IMR-90 (cell line): ENCODE measurements around the gene TUBB2B. TPM values are rescaled to one million over a fixed set of nuclear protein-coding genes. Genes with fewer than 3 reads are reported as not detected.

Source experiments
- ATAC-seq: fragments of 200-7000 bp; cut with Tn5 transposase; 2 replicates; pipeline ENCODE4 v1.9.1; 2020; ENCODE audit warnings: low read depth, mild to moderate bottlenecking, moderate library complexity
- BruUV-seq: library from RNA; stranded (reverse); fragments of 400-500 nt; replicated peaks from 2 replicates; lab custom pipeline; 2021; lab: Mats Ljungman, UMichigan
- CTCF ChIA-PET: fragments of 300-600 bp; formaldehyde crosslinking; extraction: SDS; loops from one replicate; lab custom pipeline; 2021; ENCODE audit warnings: antibody characterized with exemption; lab: Yijun Ruan, JAX
- POLR2A ChIA-PET: fragments of 300-600 bp; sonication (Branson Sonifier 250); formaldehyde crosslinking; loops from one replicate; lab custom pipeline; 2022; ENCODE audit warnings: antibody characterized with exemption; ENCODE audit not compliant: unreplicated experiment; lab: Charles Lee
- DNase-seq: peaks from one replicate; pipeline ENCODE4 v3.0.0; 2013
- H2AFZ ChIP-seq: replicated peaks from 2 replicates; pipeline ENCODE3; 2013; ENCODE audit warnings: low read length, mild to moderate bottlenecking; ENCODE audit not compliant: poor library complexity
- H2AK5ac ChIP-seq: 2 replicates; pipeline ENCODE4 v1.6.1; 2013; ENCODE audit warnings: low read depth, low read length, inconsistent platforms
- H2AK9ac ChIP-seq: replicated peaks from 2 replicates; pipeline ENCODE3; 2013; ENCODE audit warnings: mild to moderate bottlenecking, low read depth, low read length, moderate library complexity; ENCODE audit not compliant: poor library complexity
- H2BK120ac ChIP-seq: 2 replicates; pipeline ENCODE4 v1.6.1; 2013; ENCODE audit warnings: low read depth, low read length, inconsistent platforms
- H2BK15ac ChIP-seq: 3 replicates; pipeline ENCODE4 v1.6.1; 2013; ENCODE audit warnings: low read depth, low read length, inconsistent platforms
- H2BK20ac ChIP-seq: 2 replicates; pipeline ENCODE4 v1.6.1; 2013; ENCODE audit warnings: low read depth, mild to moderate bottlenecking, inconsistent platforms, low read length, moderate library complexity
- H2BK5ac ChIP-seq: 2 replicates; pipeline ENCODE4 v1.6.1; 2013; ENCODE audit warnings: mild to moderate bottlenecking, low read depth, low read length, inconsistent platforms; ENCODE audit not compliant: poor library complexity, severe bottlenecking
- H3K14ac ChIP-seq: replicated peaks from 2 replicates; pipeline ENCODE4 v1.6.1; 2013; ENCODE audit warnings: low read depth, low read length, inconsistent platforms
- H3K18ac ChIP-seq: 2 replicates; pipeline ENCODE4 v1.6.1; 2013; ENCODE audit warnings: low read depth, low read length, control low read depth
- H3K23ac ChIP-seq: 2 replicates; pipeline ENCODE4 v1.6.1; 2013; ENCODE audit warnings: low read depth, low read length, inconsistent platforms
- H3K27ac ChIP-seq: 2 replicates; pipeline ENCODE4 v1.5.1; 2013; ENCODE audit warnings: mild to moderate bottlenecking, control low read depth, low read length; ENCODE audit not compliant: insufficient read depth
- H3K27me3 ChIP-seq: 2 replicates; pipeline ENCODE4 v1.6.1; 2013; ENCODE audit warnings: low read length; ENCODE audit not compliant: control insufficient read depth, insufficient read depth
- H3K36me3 ChIP-seq: 2 replicates; pipeline ENCODE4 v1.6.1; 2013; ENCODE audit warnings: low read length, mixed read lengths; ENCODE audit not compliant: control insufficient read depth, insufficient read depth
- H3K4ac ChIP-seq: 2 replicates; pipeline ENCODE4 v1.6.1; 2013; ENCODE audit warnings: low read depth, low read length, inconsistent platforms
- H3K4me1 ChIP-seq: 2 replicates; pipeline ENCODE4 v1.6.1; 2013; ENCODE audit warnings: low read length, mixed read lengths; ENCODE audit not compliant: control insufficient read depth, insufficient read depth
- H3K4me2 ChIP-seq: 2 replicates; pipeline ENCODE4 v1.6.1; 2013; ENCODE audit warnings: low read depth, mild to moderate bottlenecking, control low read depth, low read length, moderate library complexity
- H3K4me3 ChIP-seq: 2 replicates; pipeline ENCODE4 v1.5.1; 2013; ENCODE audit warnings: low read depth, mild to moderate bottlenecking, control low read depth, low read length, moderate library complexity; ENCODE audit not compliant: insufficient read depth
- H3K56ac ChIP-seq: 2 replicates; pipeline ENCODE4 v1.6.1; 2013; ENCODE audit warnings: low read length, inconsistent platforms; ENCODE audit not compliant: insufficient read depth; ENCODE audit errors: extremely low read depth
- H3K79me1 ChIP-seq, 2 experiments: 2 replicates each; pipeline ENCODE4 v1.6.1; 2013; ENCODE audit warnings: low read length in 2 of 2, inconsistent platforms in 1 of 2, low read depth in 1 of 2
- H3K9ac ChIP-seq: 2 replicates; pipeline ENCODE4 v1.6.1; 2013; ENCODE audit warnings: low read depth, low read length, control low read depth
- H3K9me1 ChIP-seq: 2 replicates; pipeline ENCODE4 v1.6.1; 2013; ENCODE audit warnings: low read length, inconsistent platforms; ENCODE audit not compliant: insufficient read depth
- H3K9me3 ChIP-seq: 2 replicates; pipeline ENCODE4 v1.6.1; 2013; ENCODE audit warnings: low read length; ENCODE audit not compliant: control insufficient read depth, insufficient read depth
- H4K20me1 ChIP-seq: 2 replicates; pipeline ENCODE4 v1.6.1; 2013; ENCODE audit warnings: low read length, inconsistent platforms; ENCODE audit not compliant: insufficient read depth
- H4K5ac ChIP-seq: 2 replicates; pipeline ENCODE4 v1.6.1; 2013; ENCODE audit warnings: mild to moderate bottlenecking, low read depth, low read length, control low read depth
- H4K8ac ChIP-seq, 2 experiments: 2 replicates each; pipeline ENCODE4 v1.6.1; 2013; ENCODE audit warnings: low read depth in 2 of 2, low read length in 2 of 2, control low read depth in 1 of 2, inconsistent platforms in 1 of 2
- H4K91ac ChIP-seq: 2 replicates; pipeline ENCODE4 v1.6.1; 2013; ENCODE audit warnings: low read depth, low read length, inconsistent platforms; ENCODE audit not compliant: insufficient read depth
- CEBPB ChIP-seq: IDR thresholded peaks from 2 replicates; pipeline ENCODE4 v1.6.1; 2012; ENCODE audit warnings: low read depth, low read length, improper control_type of control experiment
- MXI1 ChIP-seq: IDR thresholded peaks from 2 replicates; pipeline ENCODE4 v1.6.1; 2012; ENCODE audit warnings: low read depth, mild to moderate bottlenecking, low read length, moderate library complexity, borderline replicate concordance
- SMC3 ChIP-seq: fragments of 150-350 bp; IDR thresholded peaks from 2 replicates; pipeline ENCODE4 v1.6.1; 2016; ENCODE audit warnings: low read depth, mild to moderate bottlenecking, antibody characterized with exemption, low read length, moderate library complexity
- WGBS, 2 experiments: methylation state at CpG; one replicate each; pipeline versions ENCODE4 v1.1.5 to v1.1.7; 2013; ENCODE audit warnings: missing lambda C conversion rate in 2 of 2; ENCODE audit not compliant: insufficient read length in 1 of 2; ENCODE audit errors: extremely low coverage in 2 of 2; 5-methylcytosine and 5-hydroxymethylcytosine counted together
- dilution Hi-C: fragments of 300-500 bp; cut with HindIII; formaldehyde crosslinking; loops from one replicate; pipeline ENCODE4 v1.14.3; 2018; ENCODE audit warnings: low sequenced_read_pairs; ENCODE audit not compliant: unreplicated experiment
- in situ Hi-C: fragments of 300-500 bp; cut with MboI; formaldehyde crosslinking; loops from 3 replicates; pipeline ENCODE4 v1.14.3; 2019; ENCODE audit warnings: low sequenced_read_pairs, inconsistent platforms, mixed read lengths
- intact Hi-C: fragments of 100-400 bp; cut with micrococcal nuclease; formaldehyde crosslinking; loops from 2 replicates; pipeline ENCODE4 v1.10.0; 2022
- polyA plus RNA-seq, 3 experiments: library from polyadenylated mRNA; depleted of rRNA; stranded (reverse); fragments of >200 nt; gene quantifications; 2 replicates each; pipeline ENCODE4 v1.2.3, GENCODE V29; 2012; ENCODE audit warnings: low replicate concordance in 1 of 3
- total RNA-seq: library from RNA; depleted of rRNA; stranded (reverse); fragments of >200 nt; gene quantifications from 2 replicates; pipeline ENCODE4 v1.2.3, GENCODE V29; 2012

TUBB2B gene
- total and polyA plus RNA-seq, 2 of the 4 experiments (the other 2 are of a cell fraction) = 13.6 to 21.1 TPM

DNA sequence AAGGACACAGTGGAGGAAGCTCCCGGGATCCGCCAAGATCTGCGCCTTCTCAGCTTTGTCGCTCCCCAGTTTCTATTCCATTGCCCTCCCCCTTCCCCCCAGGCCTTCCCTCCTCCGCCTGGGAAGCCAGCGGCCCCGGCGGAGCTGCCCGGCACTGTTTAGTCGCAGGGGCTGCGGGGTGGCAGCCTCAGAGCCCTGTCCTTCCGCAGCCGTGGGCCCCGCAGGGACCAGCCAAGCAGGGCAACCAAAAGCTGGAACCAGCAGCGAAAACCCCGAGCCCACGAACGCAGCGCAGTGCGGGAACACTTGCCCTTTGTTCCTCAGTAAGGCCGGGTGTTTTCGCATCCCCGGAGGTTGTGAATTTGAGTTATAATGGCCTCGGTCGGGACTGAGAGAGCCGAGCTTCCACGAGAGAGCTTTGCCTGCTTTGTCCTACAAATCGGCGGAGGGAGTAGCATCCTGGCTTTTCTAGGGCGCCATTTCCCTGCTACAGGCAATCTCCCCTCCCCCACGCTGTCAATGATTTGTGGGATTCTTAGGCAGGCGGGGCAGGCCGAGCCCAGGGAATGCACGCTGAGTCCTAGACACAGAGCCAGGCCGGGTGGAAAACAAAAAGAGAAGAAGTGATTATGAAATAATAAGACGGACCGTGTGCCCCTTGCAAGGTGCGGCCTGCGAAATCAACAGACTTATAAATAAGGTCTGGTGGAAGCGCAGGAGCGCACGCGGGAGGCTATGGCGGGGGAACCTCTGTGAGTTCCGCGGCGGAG lies 4.0 kb upstream of the TUBB2B start:
- no peaks in the 10 kb centered on the region for H3K79me1 ChIP-seq
- H3K9me3 ChIP-seq = peaks cover 2% of the 10 kb centered on the region; the same call in 1 of the 2 replicates
- H2BK120ac ChIP-seq = peak overlapping the region; percentile 72
- peak overlapping the region; percentile 88 for H4K91ac ChIP-seq
- H3K27me3 ChIP-seq = peaks cover 43% of the 10 kb centered on the region
- H2BK20ac ChIP-seq = no peak overlapping the region
- dilution Hi-C loops (no loop called here), intact Hi-C loops (loop anchor here (1.0 kb wide), 1 partner anchor 16 kb away; no protein-coding TSS in a partner anchor), in situ Hi-C loops (no loop called here)
- peaks cover 3% of the 10 kb centered on the region; the same call in 1 of the 2 replicates for H3K4me1 ChIP-seq
- peak overlapping the region; percentile 76 for H3K27ac ChIP-seq
- H3K18ac ChIP-seq = peak overlapping the region; percentile 55
- H3K9me1 ChIP-seq = peaks cover 1% of the 10 kb centered on the region; the same call in 1 of the 2 replicates
- peak overlapping the region; percentile 59 for H2BK5ac ChIP-seq
- peak overlapping the region; percentile 13 for H2AK9ac ChIP-seq
- H4K5ac ChIP-seq = peak overlapping the region; percentile 74
- peak overlapping the region; percentile 72 for H3K14ac ChIP-seq
- BruUV-seq = no TSS peak
- no peak overlapping the region for H2AK5ac ChIP-seq
- H2BK15ac ChIP-seq = peak overlapping the region; percentile 56; the same call in 1 of the 3 replicates
- peak overlapping the region; percentile 76 for H3K9ac ChIP-seq
- 5% methylated on average over 15 of the region's 47 CpGs; no CpG with 5 or more reads in 1 of the 2 experiments for WGBS, 2 experiments
- H3K4me2 ChIP-seq = peak overlapping the region; percentile 89
- peak; percentile 74 for DNase-seq
- POLR2A ChIA-PET = interaction anchor here (1.5 kb wide), 1 partner anchor 15 kb away, joined by 4 read pairs; no protein-coding TSS in a partner anchor
- peak; percentile 85 for ATAC-seq
- H3K23ac ChIP-seq = peak overlapping the region; percentile 57; the same call in 1 of the 2 replicates
- H3K4ac ChIP-seq = peak overlapping the region; percentile 61
- peak overlapping the region; percentile 65; the same call in 1 of the 2 replicates for H3K56ac ChIP-seq
- H2AFZ ChIP-seq = peak overlapping the region; percentile 95
- no peaks in the 10 kb centered on the region for H3K36me3 ChIP-seq
- H4K20me1 ChIP-seq = peaks cover 4% of the 10 kb centered on the region; the same call in 1 of the 2 replicates
- H3K4me3 ChIP-seq = peak overlapping the region; percentile 74
- peak overlapping the region; percentile 60 to 89 for H4K8ac ChIP-seq
- TF ChIP-seq CEBPB (peak; percentile 23; the same call in 1 of the 2 replicates), MXI1 (no peak), SMC3 (no peak)
- CTCF ChIA-PET = no interaction called here
